ENCODE data around the gene CLTA.

GRCh38 chr9:36169166-36169565 lies 21.6 kb upstream of the CLTA start, which contains the start of gene CCIN:
- TF ChIP-seq CTCF (IDR thresholded peaks at IDR 0.05) (no peak), POLR2A (IDR thresholded peaks at IDR 0.05) (no peak), EP300 (IDR thresholded peaks at IDR 0.05) (no peak), POLR2AphosphoS5 (IDR thresholded peaks at IDR 0.05) (no peak)
